ENCODE data around the gene ARL15. TPM values are rescaled to one million over a fixed set of nuclear protein-coding genes. Genes with fewer than 3 reads are reported as not detected.

ARL15 gene
- total and polyA plus RNA-seq, 2 donors (not counting 3 experiments of a cell fraction or from before 2014, with no cell fraction given): 11.9 to 24.4 TPM

- intact Hi-C loops (cut with micrococcal nuclease): no loop called here
- Histone ChIP-seq H3K4me2 (ENCODE audit: insufficient read depth, low read length) (no peak overlapping the region), H3K9me1 (replicated peaks; ENCODE audit: control insufficient read depth, extremely low read depth, insufficient read depth, low read length) (no peaks in the 10 kb centered on the region), H3K79me2 (ENCODE audit: control insufficient read depth, insufficient read depth, low read length) (no peaks in the 10 kb centered on the region), H3K4me3 (replicated peaks in 1 of 3; ENCODE audit: insufficient read depth in 1 of 3, low read depth in 1 of 3, low read length in 3 of 3) (no peak overlapping the region), H3K27ac (ENCODE audit: insufficient read depth, low read depth, low read length) (no peak overlapping the region), H2AFZ (ENCODE audit: low read depth, low read length) (no peak overlapping the region), H3K36me3 (ENCODE audit: control insufficient read depth in 2 of 2, extremely low read depth in 1 of 2, insufficient read depth in 2 of 2, low read length in 2 of 2) (no peaks in the 10 kb centered on the region), H4K20me1 (replicated peaks; ENCODE audit: control insufficient read depth, extremely low read depth, insufficient read depth, low read length) (no peaks in the 10 kb centered on the region), H3K9ac (replicated peaks; ENCODE audit: extremely low read depth, insufficient read depth, low read length) (no peak overlapping the region), H3K4me1 (ENCODE audit: control insufficient read depth, extremely low read depth, insufficient read depth, low read length) (peaks cover 24% of the 10 kb centered on the region), H3K9me3 (replicated peaks; ENCODE audit: control insufficient read depth, insufficient read depth, low read length) (no peaks in the 10 kb centered on the region), H3K27me3 (ENCODE audit: control insufficient read depth in 2 of 2, insufficient read depth in 2 of 2, low read length in 2 of 2) (peaks cover 13 to 16% of the 10 kb centered on the region in 2 experiments)
- dilution Hi-C loops (cut with MboI; ENCODE audit: extremely low pct_ligation_motif_present, low sequenced_read_pairs): no loop called here
- CTCF ChIA-PET: interaction anchor here (0.6 to 3.0 kb wide), 14 partner anchors 11 to 555 kb away, joined by 3 to 29 read pairs (median 6); no protein-coding TSS in a partner anchor
- POLR2A ChIA-PET: interaction anchor here (0.5 kb wide), 1 partner anchor 1367 kb away, joined by 4 read pairs; no protein-coding TSS in a partner anchor
- FAIRE-seq (no peak), DNase-seq (ENCODE audit: low read depth, low spot score) (no peak)
- TF ChIP-seq POLR2A (IDR thresholded peaks at IDR 0.05; ENCODE audit: low read depth, low read length) (no peak), GATA2 (IDR thresholded peaks at IDR 0.05; ENCODE audit: insufficient read depth, insufficient read length, low read depth, low read length) (no peak), JUN (IDR thresholded peaks at IDR 0.05; ENCODE audit: borderline replicate concordance, insufficient read depth, insufficient read length, low read depth) (no peak), MAX (IDR thresholded peaks at IDR 0.05; ENCODE audit: insufficient read depth, insufficient read length) (no peak), MYC (IDR thresholded peaks at IDR 0.05; ENCODE audit: low read depth, low read length) (no peak), EZH2 (IDR thresholded peaks at IDR 0.05; ENCODE audit: borderline replicate concordance, low read depth, low read length, severe bottlenecking) (no peak)
- no TSS peak for BruUV-seq (replicated peaks)
Measured at GRCh38 chr5:54312499-54312898, 2.1 kb upstream of the ARL15 start.

DNA sequence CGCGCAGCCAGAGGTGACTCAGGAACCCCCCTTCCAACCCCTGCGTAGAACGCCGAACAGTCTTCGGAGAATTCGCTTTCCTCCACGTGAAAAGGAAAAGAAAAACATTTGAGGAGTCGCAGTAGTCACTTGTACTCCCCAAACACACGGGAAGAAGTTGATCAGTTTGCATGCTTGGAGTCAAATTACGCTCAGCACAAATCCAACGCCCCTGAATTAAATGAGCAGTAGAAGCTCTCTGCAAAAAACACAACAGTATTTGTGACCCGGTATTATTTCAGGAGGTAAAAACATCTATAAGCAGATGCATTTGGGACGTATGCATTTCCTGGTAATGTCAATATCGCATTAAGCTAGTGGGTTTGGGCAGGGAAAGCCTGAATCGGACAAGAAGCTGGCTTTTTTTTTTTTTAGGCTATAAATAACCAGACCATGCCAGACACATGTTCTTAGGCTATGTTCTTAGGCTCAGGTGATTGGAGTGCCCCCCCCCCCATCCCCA, 854 bp upstream of the ARL15 start:
- BruUV-seq (replicated peaks): no TSS peak
- intact Hi-C loops (cut with micrococcal nuclease): loop anchor here (2.0 kb wide), 2 partner anchors 68 to 830 kb away; partner anchors contain the start of gene FST
- Histone ChIP-seq H3K4me3 (replicated peaks in 1 of 3; ENCODE audit: insufficient read depth in 1 of 3, low read depth in 1 of 3, low read length in 3 of 3) (peak overlapping the region; percentile 74 to 88 (median 83)), H3K4me2 (ENCODE audit: insufficient read depth, low read length) (peak overlapping the region; percentile 100), H3K27me3 (ENCODE audit: control insufficient read depth in 2 of 2, insufficient read depth in 2 of 2, low read length in 2 of 2) (peaks cover 10 to 11% of the 10 kb centered on the region in 2 experiments), H3K79me2 (ENCODE audit: control insufficient read depth, insufficient read depth, low read length) (peaks cover 2% of the 10 kb centered on the region), H4K20me1 (replicated peaks; ENCODE audit: control insufficient read depth, extremely low read depth, insufficient read depth, low read length) (no peaks in the 10 kb centered on the region), H3K36me3 (ENCODE audit: control insufficient read depth in 2 of 2, extremely low read depth in 1 of 2, insufficient read depth in 2 of 2, low read length in 2 of 2) (no peaks in the 10 kb centered on the region), H3K4me1 (ENCODE audit: control insufficient read depth, extremely low read depth, insufficient read depth, low read length) (peaks cover 24% of the 10 kb centered on the region), H3K27ac (ENCODE audit: insufficient read depth, low read depth, low read length) (peak overlapping the region; percentile 42), H3K9me1 (replicated peaks; ENCODE audit: control insufficient read depth, extremely low read depth, insufficient read depth, low read length) (no peaks in the 10 kb centered on the region), H3K9me3 (replicated peaks; ENCODE audit: control insufficient read depth, insufficient read depth, low read length) (no peaks in the 10 kb centered on the region), H3K9ac (replicated peaks; ENCODE audit: extremely low read depth, insufficient read depth, low read length) (peak overlapping the region; percentile 95), H2AFZ (ENCODE audit: low read depth, low read length) (peak overlapping the region; percentile 76)
- dilution Hi-C loops (cut with MboI; ENCODE audit: extremely low pct_ligation_motif_present, low sequenced_read_pairs): no loop called here
- POLR2A ChIA-PET: interaction anchor here (0.8 kb wide), 1 partner anchor 179 kb away, joined by 3 read pairs; no protein-coding TSS in a partner anchor
- peak; percentile 43 for FAIRE-seq
- CTCF ChIA-PET: interaction anchor here (0.6 to 3.0 kb wide), 14 partner anchors 12 to 556 kb away, joined by 3 to 29 read pairs (median 5); no protein-coding TSS in a partner anchor
- TF ChIP-seq GATA2 (IDR thresholded peaks at IDR 0.05; ENCODE audit: insufficient read depth, insufficient read length, low read depth, low read length) (no peak), EZH2 (IDR thresholded peaks at IDR 0.05; ENCODE audit: borderline replicate concordance, low read depth, low read length, severe bottlenecking) (no peak), MAX (IDR thresholded peaks at IDR 0.05; ENCODE audit: insufficient read depth, insufficient read length) (no peak), FOS (IDR thresholded peaks at IDR 0.05; ENCODE audit: borderline replicate concordance, insufficient read depth, low read length) (no peak), JUN (IDR thresholded peaks at IDR 0.05; ENCODE audit: borderline replicate concordance, insufficient read depth, insufficient read length, low read depth) (no peak)
- peak; percentile 62 for DNase-seq (ENCODE audit: low read depth, low spot score)

All from endothelial cell of umbilical vein (primary cell).